K562 (cell line): ENCODE measurements around the gene CCDC54. TPM values are rescaled to one million over a fixed set of nuclear protein-coding genes. Genes with fewer than 3 reads are reported as not detected.
A peak's percentile ranks its signal among the peaks of the same experiment; 100 is the strongest.

Source experiments
- ATAC-seq: fragments of 200-7000 bp; cut with Tn5 transposase; 3 replicates; pipeline ENCODE4 v1.9.1; 2020; ENCODE audit warnings: moderate library complexity
- BruUV-seq: library from RNA; stranded (reverse); fragments of 400-500 nt; replicated peaks from 2 replicates; lab custom pipeline; 2021; lab: Mats Ljungman, UMichigan
- CTCF ChIA-PET: fragments of 300-600 bp; formaldehyde crosslinking; extraction: SDS; loops from one replicate; lab custom pipeline; 2021; ENCODE audit warnings: low intra/inter-chr PET ratio; lab: Yijun Ruan, JAX
- POLR2A ChIA-PET: fragments of 300-600, 350-650 bp; sonication (Branson Sonifier 250); formaldehyde crosslinking; extraction: SDS; loops from one replicate; lab custom pipeline; 2021; ENCODE audit warnings: antibody characterized with exemption, inconsistent platforms; lab: Yijun Ruan, JAX
- DNase-seq, 4 experiments: peaks; one replicate each; pipeline versions ENCODE4 v3.0.0 to v3.0.0-alpha.2; 2011 to 2018; ENCODE audit warnings: low spot score in 3 of 4, mixed read lengths in 3 of 4; ENCODE audit errors: extremely low read depth in 1 of 4
- FAIRE-seq: peaks from 2 replicates; lab custom pipeline; 2011; peaks lifted over from hg19 to GRCh38; lab: Jason Lieb, UNC
- H2AFZ ChIP-seq: 2 replicates; pipeline ENCODE4 v1.6.0; 2011; ENCODE audit warnings: low read depth, low read length, control low read depth, inconsistent platforms
- H3K27ac ChIP-seq: fragments of 200-600 bp; 3 replicates; pipeline ENCODE4 v1.8.0; 2011; ENCODE audit warnings: low read depth, mild to moderate bottlenecking, control low read depth, inconsistent platforms, low read length, moderate library complexity, mixed read lengths; ENCODE audit errors: extremely low read depth
- H3K27me3 ChIP-seq, 2 experiments: fragments of 300-600 bp in 1 of 2; 2 replicates in 1 of 2; 3 replicates in 1 of 2; pipeline versions ENCODE4 v1.6.0 to v1.8.0; 2011; ENCODE audit warnings: inconsistent platforms in 2 of 2, low read length in 2 of 2, mild to moderate bottlenecking in 1 of 2, mixed read lengths in 1 of 2, moderate library complexity in 1 of 2; ENCODE audit not compliant: control insufficient read depth in 2 of 2, insufficient read depth in 2 of 2
- H3K36me3 ChIP-seq: fragments of 300-600 bp; 3 replicates; pipeline ENCODE4 v1.8.0; 2011; ENCODE audit warnings: mild to moderate bottlenecking, low read length, inconsistent platforms; ENCODE audit not compliant: control insufficient read depth, insufficient read depth
- H3K4me1 ChIP-seq, 2 experiments: fragments of 200-600 bp in 1 of 2; replicated peaks in 1 of 2; 2 replicates in 1 of 2; 3 replicates in 1 of 2; pipeline versions ENCODE4 v1.5.1 to v1.8.0; 2011; ENCODE audit warnings: inconsistent platforms in 2 of 2, low read length in 2 of 2, mild to moderate bottlenecking in 1 of 2, mixed read lengths in 1 of 2, moderate library complexity in 1 of 2; ENCODE audit not compliant: control insufficient read depth in 2 of 2, insufficient read depth in 2 of 2
- H3K4me2 ChIP-seq: 2 replicates; pipeline ENCODE4 v1.6.1; 2011; ENCODE audit warnings: low read length, control low read depth, inconsistent platforms, mixed read lengths; ENCODE audit not compliant: insufficient read depth
- H3K4me3 ChIP-seq: fragments of 200-600 bp; sonication (generic), shearing (Covaris generic); 2 replicates; pipeline ENCODE4 v1.5.1; 2016; ENCODE audit warnings: control low read depth, inconsistent platforms
- H3K79me2 ChIP-seq: fragments of 200-600 bp; 3 replicates; pipeline ENCODE4 v1.8.0; 2011; ENCODE audit warnings: low read length, inconsistent platforms; ENCODE audit not compliant: control insufficient read depth, insufficient read depth
- H3K9ac ChIP-seq, 2 experiments: 2 replicates each; pipeline versions ENCODE4 v1.6.0 to v1.6.1; 2011; ENCODE audit warnings: low read depth in 2 of 2, low read length in 2 of 2, control low read depth in 1 of 2, inconsistent platforms in 1 of 2, mild to moderate bottlenecking in 1 of 2, mixed read lengths in 1 of 2; ENCODE audit not compliant: insufficient read depth in 1 of 2
- H3K9me1 ChIP-seq: one replicate; pipeline ENCODE4 v1.6.0; 2011; ENCODE audit warnings: inconsistent platforms, mild to moderate bottlenecking, low read length, moderate library complexity; ENCODE audit not compliant: control insufficient read depth, insufficient read depth
- H3K9me3 ChIP-seq: replicated peaks from 2 replicates; pipeline ENCODE4 v1.5.1; 2011; ENCODE audit warnings: low read depth, low read length, inconsistent platforms; ENCODE audit not compliant: control insufficient read depth, insufficient read depth
- H4K20me1 ChIP-seq: replicated peaks from 2 replicates; pipeline ENCODE4 v1.6.1; 2011; ENCODE audit warnings: low read length, inconsistent platforms, mixed read lengths; ENCODE audit not compliant: control insufficient read depth, insufficient read depth
- CBFA2T3 ChIP-seq: fragments of 450-650 bp; IDR thresholded peaks from 2 replicates; pipeline ENCODE4 v1.6.1; 2017
- KAT8 ChIP-seq: fragments of 450-650 bp; IDR thresholded peaks from 2 replicates; pipeline ENCODE4 v1.6.1; 2016; ENCODE audit warnings: low read depth, mild to moderate bottlenecking
- NEUROD1 ChIP-seq: fragments of 150-350 bp; IDR thresholded peaks from 2 replicates; pipeline ENCODE4 v1.6.1; 2014; ENCODE audit warnings: borderline replicate concordance, low read length, low read depth; ENCODE audit not compliant: partially characterized antibody
- U2AF1 ChIP-seq: fragments of 200-400 bp; formaldehyde crosslinking; optimal IDR thresholded peaks from 2 replicates; pipeline ENCODE3; 2017; ENCODE audit warnings: mild to moderate bottlenecking, low read depth, low read length, moderate library complexity
- ZNF696 ChIP-seq: fragments of 250-450 bp; sonication (Bioruptor Pico); conservative IDR thresholded peaks from 2 replicates; pipeline ENCODE4 v1.4.0; 2020; ENCODE audit warnings: mild to moderate bottlenecking, moderate library complexity
- WGBS: fragments of 100-300 bp; shearing (Covaris generic); methylation state at CpG from one replicate; pipeline ENCODE4 v1.1.6; 2016; ENCODE audit warnings: low coverage, mixed read lengths; ENCODE audit not compliant: insufficient coverage; ENCODE audit errors: missing lambda C conversion rate; 5-methylcytosine and 5-hydroxymethylcytosine counted together
- in situ Hi-C: fragments of 300-500 bp; cut with MboI; formaldehyde crosslinking; loops from 4 replicates; pipeline ENCODE4 v1.15.0; 2018; ENCODE audit warnings: inconsistent platforms, mixed read lengths
- intact Hi-C: fragments of 100-400 bp; cut with micrococcal nuclease; formaldehyde crosslinking; loops from 2 replicates; pipeline ENCODE4 v1.14.2; 2022
- polyA plus RNA-seq, 8 experiments: library from polyadenylated mRNA; depleted of rRNA in 4 of 8; stranded (reverse) in 5 of 8; unstranded in 3 of 8; fragments of >200 nt; fragmentation: Nextera tagmentation in 2 of 8; fragmentation: Illumina TruSeq in 1 of 8; extraction: Ambion mirVana in 2 of 8; extraction: Trizol in 1 of 8; gene quantifications; 2 replicates each; pipeline versions ENCODE4 v1.2.1 to v1.2.3, GENCODE V29; 2011 to 2014; ENCODE audit warnings: inconsistent platforms in 1 of 8, missing spikeins in 1 of 8
- total RNA-seq, 7 experiments: library from RNA; depleted of rRNA in 6 of 7; stranded (reverse); fragments of >200 nt in 6 of 7; fragmentation: Illumina TruSeq in 2 of 7; extraction: Trizol in 2 of 7; gene quantifications; 2 replicates each; pipeline versions ENCODE4 v1.2.1 to v1.2.3, GENCODE V29; 2011 to 2021; ENCODE audit warnings: low replicate concordance in 1 of 7
- TF ChIP-seq, protein P1 (sequence below): fragments of 250-450 bp; sonication (Bioruptor Pico); IDR thresholded peaks from 2 replicates; pipeline ENCODE4 v1.8.0; 2022; ENCODE audit warnings: moderate library complexity, mild to moderate bottlenecking, inconsistent platforms
- TF ChIP-seq, protein P2 (sequence below): fragments of 450-650 bp; conservative IDR thresholded peaks from 2 replicates; pipeline ENCODE4 v1.6.1; 2016; ENCODE audit warnings: missing genetic modification characterization, low read depth, mild to moderate bottlenecking, control low read depth, missing compliant biosample characterization
- TF ChIP-seq, protein P3 (sequence below): sonication (generic); formaldehyde crosslinking; IDR thresholded peaks from 2 replicates; pipeline ENCODE4 v1.8.0; 2023; ENCODE audit warnings: missing genetic modification reagents, mild to moderate bottlenecking, borderline replicate concordance

The CCDC54 gene
- total and polyA plus RNA-seq, 9 of the 15 experiments (the other 6 are each of a cell fraction or from before 2014, with no cell fraction given): not detected

DNA sequence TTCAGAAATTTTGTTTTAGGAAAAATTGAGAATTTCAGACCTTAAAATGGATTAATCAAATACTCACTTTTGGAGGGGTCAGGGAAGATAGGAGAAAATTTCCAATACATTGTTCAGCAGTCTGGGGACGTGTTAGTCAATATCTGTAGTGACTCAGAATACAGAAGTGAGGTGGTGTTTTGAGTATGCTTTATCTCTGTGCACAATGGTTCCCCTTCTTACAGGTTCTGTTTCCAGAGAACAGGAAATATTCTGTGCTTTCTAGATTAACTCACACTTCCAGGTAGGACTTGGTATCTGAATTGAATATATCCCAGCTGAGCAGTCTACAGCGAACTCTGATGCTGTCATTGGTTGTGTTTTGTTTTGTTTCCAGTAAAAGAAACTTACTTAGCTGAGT lies 30.7 kb upstream of the CCDC54 start:
- in situ Hi-C loops (no loop called here), intact Hi-C loops (no loop called here)
- Histone ChIP-seq H3K4me1 (no peaks in the 10 kb centered on the region), H2AFZ (no peak overlapping the region), H3K9me3 (no peaks in the 10 kb centered on the region), H3K27me3 (no peaks in the 10 kb centered on the region), H3K36me3 (no peaks in the 10 kb centered on the region), H3K9ac (no peak overlapping the region), H4K20me1 (no peaks in the 10 kb centered on the region), H3K4me2 (no peak overlapping the region), H3K79me2 (no peaks in the 10 kb centered on the region), H3K4me3 (no peak overlapping the region), H3K9me1 (no peaks in the 10 kb centered on the region), H3K27ac (no peak overlapping the region)
- FAIRE-seq: no peak
- TF ChIP-seq CBFA2T3 (peak; percentile 39), NEUROD1 (no peak)
- WGBS: 0% methylated on average over 2 of the region's 2 CpGs
- ChIA-PET CTCF (no interaction called here), POLR2A (no interaction called here)
- BruUV-seq: no TSS peak
- ATAC-seq: no peak
- peak in 1 of 4 experiments; percentile 16 for DNase-seq

GRCh38 chr3:107347751-107348150 lies 29.5 kb upstream of the CCDC54 start:
- no TSS peak for BruUV-seq
- CTCF ChIA-PET: no interaction called here
- FAIRE-seq: no peak
- TF ChIP-seq KAT8: no peak
- TF ChIP-seq, protein P1, sequence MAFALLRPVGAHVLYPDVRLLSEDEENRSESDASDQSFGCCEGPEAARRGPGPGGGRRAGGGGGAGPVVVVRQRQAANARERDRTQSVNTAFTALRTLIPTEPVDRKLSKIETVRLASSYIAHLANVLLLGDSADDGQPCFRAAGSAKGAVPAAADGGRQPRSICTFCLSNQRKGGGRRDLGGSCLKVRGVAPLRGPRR (CRISPR knock-in tag): no peak
- TF ChIP-seq, protein P2, sequence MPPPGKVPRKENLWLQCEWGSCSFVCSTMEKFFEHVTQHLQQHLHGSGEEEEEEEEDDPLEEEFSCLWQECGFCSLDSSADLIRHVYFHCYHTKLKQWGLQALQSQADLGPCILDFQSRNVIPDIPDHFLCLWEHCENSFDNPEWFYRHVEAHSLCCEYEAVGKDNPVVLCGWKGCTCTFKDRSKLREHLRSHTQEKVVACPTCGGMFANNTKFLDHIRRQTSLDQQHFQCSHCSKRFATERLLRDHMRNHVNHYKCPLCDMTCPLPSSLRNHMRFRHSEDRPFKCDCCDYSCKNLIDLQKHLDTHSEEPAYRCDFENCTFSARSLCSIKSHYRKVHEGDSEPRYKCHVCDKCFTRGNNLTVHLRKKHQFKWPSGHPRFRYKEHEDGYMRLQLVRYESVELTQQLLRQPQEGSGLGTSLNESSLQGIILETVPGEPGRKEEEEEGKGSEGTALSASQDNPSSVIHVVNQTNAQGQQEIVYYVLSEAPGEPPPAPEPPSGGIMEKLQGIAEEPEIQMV (tag): no peak
- TF ChIP-seq, protein P3, sequence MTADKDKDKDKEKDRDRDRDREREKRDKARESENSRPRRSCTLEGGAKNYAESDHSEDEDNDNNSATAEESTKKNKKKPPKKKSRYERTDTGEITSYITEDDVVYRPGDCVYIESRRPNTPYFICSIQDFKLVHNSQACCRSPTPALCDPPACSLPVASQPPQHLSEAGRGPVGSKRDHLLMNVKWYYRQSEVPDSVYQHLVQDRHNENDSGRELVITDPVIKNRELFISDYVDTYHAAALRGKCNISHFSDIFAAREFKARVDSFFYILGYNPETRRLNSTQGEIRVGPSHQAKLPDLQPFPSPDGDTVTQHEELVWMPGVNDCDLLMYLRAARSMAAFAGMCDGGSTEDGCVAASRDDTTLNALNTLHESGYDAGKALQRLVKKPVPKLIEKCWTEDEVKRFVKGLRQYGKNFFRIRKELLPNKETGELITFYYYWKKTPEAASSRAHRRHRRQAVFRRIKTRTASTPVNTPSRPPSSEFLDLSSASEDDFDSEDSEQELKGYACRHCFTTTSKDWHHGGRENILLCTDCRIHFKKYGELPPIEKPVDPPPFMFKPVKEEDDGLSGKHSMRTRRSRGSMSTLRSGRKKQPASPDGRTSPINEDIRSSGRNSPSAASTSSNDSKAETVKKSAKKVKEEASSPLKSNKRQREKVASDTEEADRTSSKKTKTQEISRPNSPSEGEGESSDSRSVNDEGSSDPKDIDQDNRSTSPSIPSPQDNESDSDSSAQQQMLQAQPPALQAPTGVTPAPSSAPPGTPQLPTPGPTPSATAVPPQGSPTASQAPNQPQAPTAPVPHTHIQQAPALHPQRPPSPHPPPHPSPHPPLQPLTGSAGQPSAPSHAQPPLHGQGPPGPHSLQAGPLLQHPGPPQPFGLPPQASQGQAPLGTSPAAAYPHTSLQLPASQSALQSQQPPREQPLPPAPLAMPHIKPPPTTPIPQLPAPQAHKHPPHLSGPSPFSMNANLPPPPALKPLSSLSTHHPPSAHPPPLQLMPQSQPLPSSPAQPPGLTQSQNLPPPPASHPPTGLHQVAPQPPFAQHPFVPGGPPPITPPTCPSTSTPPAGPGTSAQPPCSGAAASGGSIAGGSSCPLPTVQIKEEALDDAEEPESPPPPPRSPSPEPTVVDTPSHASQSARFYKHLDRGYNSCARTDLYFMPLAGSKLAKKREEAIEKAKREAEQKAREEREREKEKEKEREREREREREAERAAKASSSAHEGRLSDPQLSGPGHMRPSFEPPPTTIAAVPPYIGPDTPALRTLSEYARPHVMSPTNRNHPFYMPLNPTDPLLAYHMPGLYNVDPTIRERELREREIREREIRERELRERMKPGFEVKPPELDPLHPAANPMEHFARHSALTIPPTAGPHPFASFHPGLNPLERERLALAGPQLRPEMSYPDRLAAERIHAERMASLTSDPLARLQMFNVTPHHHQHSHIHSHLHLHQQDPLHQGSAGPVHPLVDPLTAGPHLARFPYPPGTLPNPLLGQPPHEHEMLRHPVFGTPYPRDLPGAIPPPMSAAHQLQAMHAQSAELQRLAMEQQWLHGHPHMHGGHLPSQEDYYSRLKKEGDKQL (CRISPR knock-in tag): no peak
- TF ChIP-seq ZNF696 (CRISPR knock-in tag): no peak
- no peak for TF ChIP-seq U2AF1

More at GRCh38 chr3:107347751-107348150, 29.5 kb upstream of the CCDC54 start:
- no peak overlapping the region for H3K4me3 ChIP-seq
- intact Hi-C loops (no loop called here), in situ Hi-C loops (no loop called here)
- no peak overlapping the region for H2AFZ ChIP-seq
- no peaks in the 10 kb centered on the region for H3K9me3 ChIP-seq
- H3K9me1 ChIP-seq: no peaks in the 10 kb centered on the region
- WGBS: 0% methylated on average over 2 of the region's 2 CpGs
- H3K36me3 ChIP-seq: no peaks in the 10 kb centered on the region
- no peak for DNase-seq
- no peaks in the 10 kb centered on the region for H3K4me1 ChIP-seq
- H3K4me2 ChIP-seq: no peak overlapping the region
- no peaks in the 10 kb centered on the region for H3K79me2 ChIP-seq
- H4K20me1 ChIP-seq: no peaks in the 10 kb centered on the region
- no peak overlapping the region for H3K9ac ChIP-seq
- ATAC-seq: no peak
- POLR2A ChIA-PET: no interaction called here
- H3K27me3 ChIP-seq: no peaks in the 10 kb centered on the region
- no peak overlapping the region for H3K27ac ChIP-seq
